Measurements from ENCODE around the gene RAB5B.
A peak's percentile ranks its signal among the peaks of the same experiment; 100 is the strongest.

RAB5B gene

GRCh38 chr12:55973599-55974307 lies at the start of gene RAB5B:
Gene RAB5B (plus strand): TSS chr12:55974078. CDS start chr12:55986961, 12,883 bp downstream.
- peak within 1 kb of the TSS; percentile 95 for H3K4me3 ChIP-seq (ENCODE audit: low read depth, low read length)
- DNase-seq (ENCODE audit: low read depth): peak; percentile 100

- H3K4me3 ChIP-seq (ENCODE audit: low read depth, low read length): no peak overlapping the region
- no peak for DNase-seq (ENCODE audit: low read depth)
Measured at GRCh38 chr12:55925371-55925770, 48.5 kb upstream of the RAB5B start.

- H3K4me3 ChIP-seq (ENCODE audit: low read depth, low read length): peak overlapping the region; percentile 96
- DNase-seq (ENCODE audit: low read depth): no peak
Measured at GRCh38 chr12:55925870-55926737, 47.8 kb upstream of the RAB5B start.

GRCh38 chr12:55926738-55927587 lies 46.9 kb upstream of the RAB5B start:
- peak; percentile 77 for DNase-seq (ENCODE audit: low read depth)
- peak overlapping the region; percentile 96 for H3K4me3 ChIP-seq (ENCODE audit: low read depth, low read length)

GRCh38 chr12:55927588-55928502 lies 46.0 kb upstream of the RAB5B start, which contains the start of gene PYM1:
Gene PYM1 (minus strand): TSS chr12:55927894. CDS start chr12:55927761, 133 bp downstream.
- peak within 1 kb of the TSS; percentile 96 for H3K4me3 ChIP-seq (ENCODE audit: low read depth, low read length)
- no peak for DNase-seq (ENCODE audit: low read depth)

GRCh38 chr12:55929306-55929791 lies 44.5 kb upstream of the RAB5B start:
- no peak overlapping the region for H3K4me3 ChIP-seq (ENCODE audit: low read depth, low read length)
- DNase-seq (ENCODE audit: low read depth): no peak

GRCh38 chr12:55930771-55931316 lies 43.0 kb upstream of the RAB5B start, which contains the start of gene DGKA:
Gene DGKA (plus strand): TSS chr12:55931162. CDS start chr12:55936504, 5,342 bp downstream.
- DNase-seq (ENCODE audit: low read depth): peak; percentile 56
- peak within 1 kb of the TSS; percentile 85 for H3K4me3 ChIP-seq (ENCODE audit: low read depth, low read length)

GRCh38 chr12:55931317-55931779 lies 42.5 kb upstream of the RAB5B start:
- no peak for DNase-seq (ENCODE audit: low read depth)
- H3K4me3 ChIP-seq (ENCODE audit: low read depth, low read length): peak overlapping the region; percentile 85

- no peak for DNase-seq (ENCODE audit: low read depth)
- H3K4me3 ChIP-seq (ENCODE audit: low read depth, low read length): peak overlapping the region; percentile 85
Measured at GRCh38 chr12:55931780-55932550, 41.9 kb upstream of the RAB5B start.

- peak overlapping the region; percentile 85 for H3K4me3 ChIP-seq (ENCODE audit: low read depth, low read length)
- DNase-seq (ENCODE audit: low read depth): no peak
Measured at GRCh38 chr12:55932551-55932910, 41.3 kb upstream of the RAB5B start.

GRCh38 chr12:55933169-55933798 lies 40.6 kb upstream of the RAB5B start:
- H3K4me3 ChIP-seq (ENCODE audit: low read depth, low read length): peak overlapping the region; percentile 85
- no peak for DNase-seq (ENCODE audit: low read depth)

GRCh38 chr12:55933799-55934742 lies 39.8 kb upstream of the RAB5B start:
- H3K4me3 ChIP-seq (ENCODE audit: low read depth, low read length): no peak overlapping the region
- DNase-seq (ENCODE audit: low read depth): peak; percentile 41

- DNase-seq (ENCODE audit: low read depth): no peak
- no peak overlapping the region for H3K4me3 ChIP-seq (ENCODE audit: low read depth, low read length)
Measured at GRCh38 chr12:55934773-55935172, 39.1 kb upstream of the RAB5B start.

GRCh38 chr12:55935738-55936151 lies 38.1 kb upstream of the RAB5B start:
- H3K4me3 ChIP-seq (ENCODE audit: low read depth, low read length): peak overlapping the region; percentile 9
- DNase-seq (ENCODE audit: low read depth): no peak

- H3K4me3 ChIP-seq (ENCODE audit: low read depth, low read length): no peak overlapping the region
- no peak for DNase-seq (ENCODE audit: low read depth)
Measured at GRCh38 chr12:55937981-55938380, 35.9 kb upstream of the RAB5B start.
